Measurements from ENCODE around the gene SCAMP3. TPM values are rescaled to one million over a fixed set of nuclear protein-coding genes. Genes with fewer than 3 reads are reported as not detected.
"Not testable (repeated sequence)": the region's sequence is repeated elsewhere in the genome, so short reads cannot be mapped to it uniquely, and the experiment has no call there.

Gene SCAMP3
- total and polyA plus RNA-seq, 2 experiments from 2014 or later = 80.5 to 135 TPM

GRCh38 chr1:155228096-155228427 is 34.1 kb downstream of the SCAMP3 start:
- Histone ChIP-seq H3K9ac (peak overlapping the region; percentile 76), H3K4me2 (ENCODE audit: unreplicated experiment) (peak overlapping the region; percentile 81), H3K79me2 (ENCODE audit: insufficient read depth) (peaks cover 27% of the 10 kb centered on the region), H3K27ac (peak overlapping the region; percentile 58), H3K9me2 (ENCODE audit: insufficient read depth) (no peaks in the 10 kb centered on the region), H3F3A (ENCODE audit: insufficient read depth) (peaks cover 29% of the 10 kb centered on the region), H2AFZ (peak overlapping the region; percentile 91), H3K27me3 (replicated peaks; ENCODE audit: insufficient read depth) (no peaks in the 10 kb centered on the region), H3K4me1 (ENCODE audit: insufficient read depth) (peaks cover 44% of the 10 kb centered on the region), H3K4me3 (peak overlapping the region; percentile 91), H3K9me3 (ENCODE audit: low read depth) (no peaks in the 10 kb centered on the region), H4K20me1 (ENCODE audit: insufficient read depth) (no peaks in the 10 kb centered on the region), H3K36me3 (ENCODE audit: low read depth) (no peaks in the 10 kb centered on the region)
- no peak for TF ChIP-seq EZH2 (IDR thresholded peaks at IDR 0.05; ENCODE audit: insufficient read depth, poor library complexity, severe bottlenecking)
- no peak for TF ChIP-seq EZH2phosphoT487 (IDR thresholded peaks at IDR 0.05; ENCODE audit: insufficient read depth, low read depth)
- in situ Hi-C loops (cut with MboI) = no loop called here
- DNase-seq = no peak
- WGBS, 2 experiments (ENCODE audit: low coverage in 1 of 2, low lambda C conversion rate in 2 of 2, missing lambda C conversion rate in 2 of 2) = 54 to 58% methylated on average over 9 of the region's 9 CpGs

- H3K4me1 ChIP-seq (ENCODE audit: insufficient read depth) = peaks cover 42% of the 10 kb centered on the region
- no peak for TF ChIP-seq EZH2phosphoT487 (IDR thresholded peaks at IDR 0.05; ENCODE audit: insufficient read depth, low read depth)
- TF ChIP-seq EZH2 (IDR thresholded peaks at IDR 0.05; ENCODE audit: insufficient read depth, poor library complexity, severe bottlenecking) = no peak
- in situ Hi-C loops (cut with MboI) = no loop called here
- H3K27ac ChIP-seq = peak overlapping the region; percentile 84
- H4K20me1 ChIP-seq (ENCODE audit: insufficient read depth) = no peaks in the 10 kb centered on the region
- 2 to 4% methylated on average over 35 to 42 of the region's 42 CpGs for WGBS, 2 experiments (ENCODE audit: low coverage in 1 of 2, low lambda C conversion rate in 2 of 2, missing lambda C conversion rate in 2 of 2)
- peaks cover 29% of the 10 kb centered on the region for H3K79me2 ChIP-seq (ENCODE audit: insufficient read depth)
- DNase-seq = peak; percentile 99
- H3K9me2 ChIP-seq (ENCODE audit: insufficient read depth) = no peaks in the 10 kb centered on the region
- H2AFZ ChIP-seq = peak overlapping the region; percentile 91
- H3K9me3 ChIP-seq (ENCODE audit: low read depth) = no peaks in the 10 kb centered on the region
- peak overlapping the region; percentile 93 for H3K4me2 ChIP-seq (ENCODE audit: unreplicated experiment)
- H3K27me3 ChIP-seq (replicated peaks; ENCODE audit: insufficient read depth) = no peaks in the 10 kb centered on the region
- H3K4me3 ChIP-seq = peak overlapping the region; percentile 91
- H3K9ac ChIP-seq = peak overlapping the region; percentile 89
- H3K36me3 ChIP-seq (ENCODE audit: low read depth) = no peaks in the 10 kb centered on the region
- H3F3A ChIP-seq (ENCODE audit: insufficient read depth) = peaks cover 29% of the 10 kb centered on the region
Measured at GRCh38 chr1:155227261-155228095, 34.7 kb downstream of the SCAMP3 start.

DNA sequence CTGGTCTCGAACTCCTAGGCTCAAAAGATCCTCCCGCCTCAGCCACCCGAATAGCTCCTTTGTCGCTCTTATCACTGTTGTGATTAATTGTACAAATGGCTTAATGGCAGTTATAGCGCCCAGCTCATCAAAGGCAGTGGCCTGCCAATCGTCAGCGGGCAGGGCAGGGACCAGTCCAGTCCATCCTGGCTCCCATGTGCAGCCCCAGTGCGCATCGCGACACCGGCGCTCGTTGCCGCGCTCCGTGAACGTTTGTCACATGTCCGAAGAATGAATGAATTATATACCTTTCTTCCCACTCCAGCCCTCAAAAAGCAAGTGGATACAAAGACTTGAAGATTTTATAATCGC is 35.3 kb downstream of the SCAMP3 start:
- peaks cover 29% of the 10 kb centered on the region for H3K79me2 ChIP-seq (ENCODE audit: insufficient read depth)
- H3K27me3 ChIP-seq (replicated peaks; ENCODE audit: insufficient read depth) = no peaks in the 10 kb centered on the region
- H3K9me3 ChIP-seq (ENCODE audit: low read depth) = no peaks in the 10 kb centered on the region
- H3K9ac ChIP-seq = peak overlapping the region; percentile 89
- peaks cover 36% of the 10 kb centered on the region for H3K4me1 ChIP-seq (ENCODE audit: insufficient read depth)
- H3K4me3 ChIP-seq = peak overlapping the region; percentile 91
- H3K36me3 ChIP-seq (ENCODE audit: low read depth) = no peaks in the 10 kb centered on the region
- H3K4me2 ChIP-seq (ENCODE audit: unreplicated experiment) = peak overlapping the region; percentile 93
- no peaks in the 10 kb centered on the region for H3K9me2 ChIP-seq (ENCODE audit: insufficient read depth)
- no peaks in the 10 kb centered on the region for H4K20me1 ChIP-seq (ENCODE audit: insufficient read depth)
- in situ Hi-C loops (cut with MboI) = no loop called here
- peak; percentile 77 for DNase-seq
- peaks cover 29% of the 10 kb centered on the region for H3F3A ChIP-seq (ENCODE audit: insufficient read depth)
- H2AFZ ChIP-seq = peak overlapping the region; percentile 85
- TF ChIP-seq EZH2 (IDR thresholded peaks at IDR 0.05; ENCODE audit: insufficient read depth, poor library complexity, severe bottlenecking) (no peak), EZH2phosphoT487 (IDR thresholded peaks at IDR 0.05; ENCODE audit: insufficient read depth, low read depth) (no peak)
- H3K27ac ChIP-seq = peak overlapping the region; percentile 84
- 0 to 1% methylated on average over 19 of the region's 19 CpGs for WGBS, 2 experiments (ENCODE audit: low coverage in 1 of 2, low lambda C conversion rate in 2 of 2, missing lambda C conversion rate in 2 of 2)

DNA sequence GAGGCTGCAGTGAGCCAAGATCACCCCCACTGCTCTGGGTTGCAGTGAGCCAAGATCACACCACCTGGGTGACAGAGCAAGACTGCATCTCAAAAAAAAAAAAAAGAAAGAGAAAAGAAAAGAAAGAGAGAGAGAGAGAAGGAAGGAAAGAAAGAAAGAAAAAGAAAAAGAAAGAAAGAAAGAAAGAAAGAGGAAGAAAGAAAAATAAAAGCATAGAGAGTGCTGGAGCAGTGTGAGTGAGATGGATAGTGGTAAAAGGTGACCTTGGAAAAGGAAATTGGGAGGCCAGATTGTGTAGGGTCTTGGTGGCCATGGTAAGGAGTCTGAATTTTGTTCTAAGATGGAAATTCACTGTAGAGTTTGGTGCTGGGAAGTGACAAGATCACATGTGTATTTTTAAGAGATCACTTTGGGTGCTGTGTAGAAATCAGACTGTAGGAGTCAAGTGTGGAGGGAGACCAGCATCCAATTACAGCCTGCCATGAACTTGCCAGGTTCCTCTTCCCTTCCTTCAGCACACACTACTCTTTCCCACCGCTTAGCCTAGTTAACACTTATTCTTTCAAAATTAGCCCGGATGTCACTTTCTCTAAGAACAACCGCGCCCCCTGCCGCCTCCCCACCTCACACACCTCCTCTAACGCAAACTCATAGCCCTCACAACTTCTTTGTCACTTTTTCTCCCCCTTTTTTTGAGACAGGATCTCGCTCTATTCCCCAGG is 35.8 kb downstream of the SCAMP3 start:
- peak; percentile 84 for DNase-seq

DNA sequence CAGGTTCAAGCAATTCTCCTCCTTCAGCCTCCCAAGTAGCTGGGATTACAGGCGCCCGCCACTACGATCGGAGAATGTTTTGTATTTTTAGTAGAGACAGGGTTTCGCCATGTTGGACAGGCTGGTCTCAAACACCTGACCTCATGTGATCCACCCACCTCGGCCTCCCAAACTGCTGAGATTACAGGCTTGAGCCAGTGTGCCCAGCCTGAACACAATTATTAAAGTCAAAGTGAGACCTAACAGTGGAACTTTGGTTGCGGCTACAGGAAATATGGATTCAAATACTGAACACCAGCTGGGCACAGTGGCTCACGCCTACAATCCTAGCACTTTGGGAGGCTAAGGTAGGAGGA is 36.8 kb downstream of the SCAMP3 start:
- H3K9me2 ChIP-seq (ENCODE audit: insufficient read depth); H4K20me1 ChIP-seq (ENCODE audit: insufficient read depth); H3K36me3 ChIP-seq (ENCODE audit: low read depth); H3K9me3 ChIP-seq (ENCODE audit: low read depth); H3K27me3 ChIP-seq (replicated peaks; ENCODE audit: insufficient read depth); in situ Hi-C loops (cut with MboI); DNase-seq; H2AFZ ChIP-seq: not testable (repeated sequence)
- peak overlapping the region; percentile 93 for H3K4me2 ChIP-seq (ENCODE audit: unreplicated experiment)
- peaks cover 30% of the 10 kb centered on the region for H3K4me1 ChIP-seq (ENCODE audit: insufficient read depth)
- WGBS, 2 experiments (ENCODE audit: low coverage in 1 of 2, low lambda C conversion rate in 2 of 2, missing lambda C conversion rate in 2 of 2) = 93 to 98% methylated on average over 8 of the region's 8 CpGs
- H3K9ac ChIP-seq = peak overlapping the region; percentile 89; the same call in 1 of the 2 replicates
- peaks cover 31% of the 10 kb centered on the region for H3F3A ChIP-seq (ENCODE audit: insufficient read depth)
- peaks cover 29% of the 10 kb centered on the region for H3K79me2 ChIP-seq (ENCODE audit: insufficient read depth)
- H3K4me3 ChIP-seq = peak overlapping the region; percentile 91; the same call in 1 of the 2 replicates
- peak overlapping the region; percentile 84 for H3K27ac ChIP-seq

More for the DNA sequence above, 35.8 kb downstream of the SCAMP3 start:
- no peaks in the 10 kb centered on the region for H3K9me3 ChIP-seq (ENCODE audit: low read depth)
- no peaks in the 10 kb centered on the region for H3K27me3 ChIP-seq (replicated peaks; ENCODE audit: insufficient read depth)
- peaks cover 29% of the 10 kb centered on the region for H3K79me2 ChIP-seq (ENCODE audit: insufficient read depth)
- H3K36me3 ChIP-seq (ENCODE audit: low read depth) = no peaks in the 10 kb centered on the region
- H3K4me1 ChIP-seq (ENCODE audit: insufficient read depth) = peaks cover 30% of the 10 kb centered on the region
- peak overlapping the region; percentile 84 for H3K27ac ChIP-seq
- in situ Hi-C loops (cut with MboI) = no loop called here
- peak overlapping the region; percentile 93 for H3K4me2 ChIP-seq (ENCODE audit: unreplicated experiment)
- TF ChIP-seq EZH2phosphoT487 (IDR thresholded peaks at IDR 0.05; ENCODE audit: insufficient read depth, low read depth) (no peak), EZH2 (IDR thresholded peaks at IDR 0.05; ENCODE audit: insufficient read depth, poor library complexity, severe bottlenecking) (no peak)
- 1 to 3% methylated on average over 7 of the region's 7 CpGs for WGBS, 2 experiments (ENCODE audit: low coverage in 1 of 2, low lambda C conversion rate in 2 of 2, missing lambda C conversion rate in 2 of 2)
- H3K4me3 ChIP-seq = peak overlapping the region; percentile 91
- H3K9me2 ChIP-seq (ENCODE audit: insufficient read depth) = no peaks in the 10 kb centered on the region
- peaks cover 29% of the 10 kb centered on the region for H3F3A ChIP-seq (ENCODE audit: insufficient read depth)
- H2AFZ ChIP-seq = peak overlapping the region; percentile 85
- H3K9ac ChIP-seq = peak overlapping the region; percentile 89
- H4K20me1 ChIP-seq (ENCODE audit: insufficient read depth) = no peaks in the 10 kb centered on the region
